Uterus (tissue), 2 donors: ENCODE measurements around the gene LGALS9C.
"Not testable (repeated sequence)": the region's sequence is repeated elsewhere in the genome, so short reads cannot be mapped to it uniquely, and the experiment has no call there.

Experiments
- CTCF ChIP-seq, 4 experiments: fragments of 200-600 bp in 2 of 4; fragments of 450-650 bp in 2 of 4; sonication (generic) in 2 of 4; IDR thresholded peaks; one replicate each; pipeline ENCODE4 v1.5.1; 2016 to 2019; ENCODE audit warnings: antibody characterized with exemption in 4 of 4, mild to moderate bottlenecking in 2 of 4, moderate library complexity in 1 of 4
- POLR2A ChIP-seq, 2 donors: fragments of 450-650 bp; IDR thresholded peaks; one replicate each; pipeline ENCODE4 v1.6.1; 2016; ENCODE audit warnings: antibody characterized with exemption in 2 of 2, mild to moderate bottlenecking in 1 of 2, moderate library complexity in 1 of 2

GRCh38 chr17:18469837-18470236 lies 6.8 kb upstream of the LGALS9C start:
- TF ChIP-seq CTCF, POLR2A (IDR thresholded peaks at IDR 0.05): not testable (repeated sequence)
